Measurements from ENCODE around the gene LCLAT1.
A peak's percentile ranks its signal among the peaks of the same experiment; 100 is the strongest.

Gene LCLAT1

GRCh38 chr2:30677861-30678385 lies 230.9 kb downstream of the LCLAT1 start:
- in situ Hi-C loops (cut with MboI; ENCODE audit: low pct_unique_long_range_greater_than_20kb, low sequenced_read_pairs) = loop anchor here (25.0 kb wide), 1 partner anchor 516 kb away; no protein-coding TSS in a partner anchor
- no peak for DNase-seq

- in situ Hi-C loops (cut with MboI; ENCODE audit: low pct_unique_long_range_greater_than_20kb, low sequenced_read_pairs) = loop anchor here (25.0 kb wide), 1 partner anchor 516 kb away; no protein-coding TSS in a partner anchor
Observed at GRCh38 chr2:30678410-30679137, 231.5 kb downstream of the LCLAT1 start.

GRCh38 chr2:30679426-30680088 lies 232.5 kb downstream of the LCLAT1 start:
- no peak for DNase-seq
- in situ Hi-C loops (cut with MboI; ENCODE audit: low pct_unique_long_range_greater_than_20kb, low sequenced_read_pairs) = loop anchor here (25.0 kb wide), 1 partner anchor 517 kb away; no protein-coding TSS in a partner anchor

More at GRCh38 chr2:30678410-30679137, 231.5 kb downstream of the LCLAT1 start:
- DNase-seq = no peak

- in situ Hi-C loops (cut with MboI; ENCODE audit: low pct_unique_long_range_greater_than_20kb, low sequenced_read_pairs) = loop anchor here (25.0 kb wide), 1 partner anchor 518 kb away; no protein-coding TSS in a partner anchor
- no peak for DNase-seq
Observed at GRCh38 chr2:30680121-30680520, 233.1 kb downstream of the LCLAT1 start.

- in situ Hi-C loops (cut with MboI; ENCODE audit: low pct_unique_long_range_greater_than_20kb, low sequenced_read_pairs) = loop anchor here (25.0 kb wide), 1 partner anchor 519 kb away; no protein-coding TSS in a partner anchor
- no peak for DNase-seq
Observed at GRCh38 chr2:30681022-30681421, 234.0 kb downstream of the LCLAT1 start.

- in situ Hi-C loops (cut with MboI; ENCODE audit: low pct_unique_long_range_greater_than_20kb, low sequenced_read_pairs) = loop anchor here (25.0 kb wide), 1 partner anchor 521 kb away; no protein-coding TSS in a partner anchor
- peak; percentile 62 for DNase-seq
Observed at GRCh38 chr2:30683236-30683956, 236.3 kb downstream of the LCLAT1 start.

- in situ Hi-C loops (cut with MboI; ENCODE audit: low pct_unique_long_range_greater_than_20kb, low sequenced_read_pairs) = loop anchor here (25.0 kb wide), 1 partner anchor 522 kb away; no protein-coding TSS in a partner anchor
- no peak for DNase-seq
Observed at GRCh38 chr2:30684026-30684425, 237.0 kb downstream of the LCLAT1 start.

GRCh38 chr2:30684516-30684915 lies 237.5 kb downstream of the LCLAT1 start:
- DNase-seq = no peak

GRCh38 chr2:30684996-30685395 lies 237.9 kb downstream of the LCLAT1 start:
- no peak for DNase-seq
- in situ Hi-C loops (cut with MboI; ENCODE audit: low pct_unique_long_range_greater_than_20kb, low sequenced_read_pairs) = loop anchor here (25.0 kb wide), 1 partner anchor 523 kb away; no protein-coding TSS in a partner anchor

More at GRCh38 chr2:30684516-30684915, 237.5 kb downstream of the LCLAT1 start:
- in situ Hi-C loops (cut with MboI; ENCODE audit: low pct_unique_long_range_greater_than_20kb, low sequenced_read_pairs) = loop anchor here (25.0 kb wide), 1 partner anchor 522 kb away; no protein-coding TSS in a partner anchor

- no peak for DNase-seq
- in situ Hi-C loops (cut with MboI; ENCODE audit: low pct_unique_long_range_greater_than_20kb, low sequenced_read_pairs) = loop anchor here (25.0 kb wide), 1 partner anchor 524 kb away; no protein-coding TSS in a partner anchor
Observed at GRCh38 chr2:30686000-30686399, 239.0 kb downstream of the LCLAT1 start.

GRCh38 chr2:30686669-30687068 lies 239.6 kb downstream of the LCLAT1 start:
- in situ Hi-C loops (cut with MboI; ENCODE audit: low pct_unique_long_range_greater_than_20kb, low sequenced_read_pairs) = loop anchor here (25.0 kb wide), 1 partner anchor 524 kb away; no protein-coding TSS in a partner anchor
- no peak for DNase-seq

- in situ Hi-C loops (cut with MboI; ENCODE audit: low pct_unique_long_range_greater_than_20kb, low sequenced_read_pairs) = loop anchor here (25.0 kb wide), 1 partner anchor 527 kb away; no protein-coding TSS in a partner anchor
- DNase-seq = no peak
Observed at GRCh38 chr2:30688956-30689401, 241.9 kb downstream of the LCLAT1 start.

- DNase-seq = no peak
- in situ Hi-C loops (cut with MboI; ENCODE audit: low pct_unique_long_range_greater_than_20kb, low sequenced_read_pairs) = loop anchor here (25.0 kb wide), 1 partner anchor 527 kb away; no protein-coding TSS in a partner anchor
Observed at GRCh38 chr2:30689496-30690125, 242.6 kb downstream of the LCLAT1 start.

GRCh38 chr2:30690126-30690561 lies 243.1 kb downstream of the LCLAT1 start:
- in situ Hi-C loops (cut with MboI; ENCODE audit: low pct_unique_long_range_greater_than_20kb, low sequenced_read_pairs) = loop anchor here (25.0 kb wide), 1 partner anchor 528 kb away; no protein-coding TSS in a partner anchor
- DNase-seq = no peak

GRCh38 chr2:30691091-30691947 lies 244.3 kb downstream of the LCLAT1 start:
- DNase-seq = no peak
- in situ Hi-C loops (cut with MboI; ENCODE audit: low pct_unique_long_range_greater_than_20kb, low sequenced_read_pairs) = loop anchor here (25.0 kb wide), 1 partner anchor 529 kb away; no protein-coding TSS in a partner anchor

- no peak for DNase-seq
Observed at GRCh38 chr2:30691948-30692828, 245.1 kb downstream of the LCLAT1 start.

More at GRCh38 chr2:30691948-30692828, 245.1 kb downstream of the LCLAT1 start:
- in situ Hi-C loops (cut with MboI; ENCODE audit: low pct_unique_long_range_greater_than_20kb, low sequenced_read_pairs) = loop anchor here (25.0 kb wide), 1 partner anchor 530 kb away; no protein-coding TSS in a partner anchor
